ENCODE measurements around the gene AVL9. TPM values are rescaled to one million over a fixed set of nuclear protein-coding genes. Genes with fewer than 3 reads are reported as not detected.

The AVL9 gene
- total RNA-seq, 6 donors from 2014 or later: 26.9 to 68.1 (median 37.1) TPM

DNA sequence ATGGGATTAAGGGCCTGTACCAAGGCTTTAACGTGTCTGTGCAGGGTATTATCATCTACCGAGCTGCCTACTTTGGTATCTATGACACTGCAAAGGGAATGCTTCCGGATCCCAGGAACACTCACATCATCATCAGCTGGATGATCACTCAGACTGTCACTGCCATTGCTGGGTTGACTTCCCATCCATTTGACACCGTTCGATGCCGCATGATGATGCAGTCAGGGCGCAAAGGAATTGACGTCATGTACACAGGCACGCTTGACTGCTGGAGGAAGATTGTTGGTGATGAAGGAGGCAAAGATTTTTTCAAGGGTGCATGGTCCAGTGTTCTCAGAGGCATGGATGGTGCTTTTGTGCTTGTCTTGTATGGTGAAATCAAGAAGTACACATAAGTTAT, 23.3 kb upstream of the AVL9 start:
- ATAC-seq (ENCODE audit: low FRiP score in 2 of 2) (no peak), DNase-seq (no peak)
- Histone ChIP-seq H3K36me3 (no peaks in the 10 kb centered on the region), H3K27ac (no peak overlapping the region), H3K9me3 (no peaks in the 10 kb centered on the region), H3K27me3 (no peaks in the 10 kb centered on the region), H3K4me3 (no peak overlapping the region), H3K4me1 (no peaks in the 10 kb centered on the region)
- no peak for TF ChIP-seq POLR2AphosphoS5 (IDR thresholded peaks at IDR 0.05)
- TF ChIP-seq, protein P1, sequence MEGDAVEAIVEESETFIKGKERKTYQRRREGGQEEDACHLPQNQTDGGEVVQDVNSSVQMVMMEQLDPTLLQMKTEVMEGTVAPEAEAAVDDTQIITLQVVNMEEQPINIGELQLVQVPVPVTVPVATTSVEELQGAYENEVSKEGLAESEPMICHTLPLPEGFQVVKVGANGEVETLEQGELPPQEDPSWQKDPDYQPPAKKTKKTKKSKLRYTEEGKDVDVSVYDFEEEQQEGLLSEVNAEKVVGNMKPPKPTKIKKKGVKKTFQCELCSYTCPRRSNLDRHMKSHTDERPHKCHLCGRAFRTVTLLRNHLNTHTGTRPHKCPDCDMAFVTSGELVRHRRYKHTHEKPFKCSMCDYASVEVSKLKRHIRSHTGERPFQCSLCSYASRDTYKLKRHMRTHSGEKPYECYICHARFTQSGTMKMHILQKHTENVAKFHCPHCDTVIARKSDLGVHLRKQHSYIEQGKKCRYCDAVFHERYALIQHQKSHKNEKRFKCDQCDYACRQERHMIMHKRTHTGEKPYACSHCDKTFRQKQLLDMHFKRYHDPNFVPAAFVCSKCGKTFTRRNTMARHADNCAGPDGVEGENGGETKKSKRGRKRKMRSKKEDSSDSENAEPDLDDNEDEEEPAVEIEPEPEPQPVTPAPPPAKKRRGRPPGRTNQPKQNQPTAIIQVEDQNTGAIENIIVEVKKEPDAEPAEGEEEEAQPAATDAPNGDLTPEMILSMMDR (IDR thresholded peaks at IDR 0.05): no peak
- 92 to 93% methylated on average over 9 of the region's 9 CpGs for WGBS, 2 donors

DNA sequence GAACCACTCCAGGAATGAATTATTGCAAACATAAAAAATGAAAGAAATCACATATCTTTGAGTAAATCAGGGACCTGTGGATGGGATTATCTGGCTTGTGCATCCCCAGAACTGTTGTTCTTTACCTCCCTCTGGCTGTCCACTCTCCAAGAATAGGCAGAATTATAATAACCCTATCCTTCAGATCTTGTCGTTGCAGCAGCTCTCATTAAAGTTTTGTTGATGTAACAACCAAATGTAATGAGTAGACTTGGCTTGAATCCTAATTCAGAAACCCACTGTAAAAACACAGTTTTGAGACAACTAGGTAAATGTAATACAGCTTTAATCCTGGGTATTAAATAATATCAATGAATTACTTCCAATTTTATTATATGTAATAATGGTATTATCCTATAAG, 21.3 kb upstream of the AVL9 start:
- 64 to 75% methylated on average over 1 of the region's 1 CpG for WGBS, 2 donors
- TF ChIP-seq, protein P1 (IDR thresholded peaks at IDR 0.05): no peak
- TF ChIP-seq POLR2AphosphoS5 (IDR thresholded peaks at IDR 0.05): no peak
- TF ChIP-seq POLR2A (IDR thresholded peaks at IDR 0.05): no peak
- no peak for TF ChIP-seq EP300 (IDR thresholded peaks at IDR 0.05)
- no peak for ATAC-seq (ENCODE audit: low FRiP score in 2 of 2)
- H3K4me3 ChIP-seq: no peak overlapping the region
- H3K9me3 ChIP-seq: no peaks in the 10 kb centered on the region
- no peak overlapping the region for H3K27ac ChIP-seq
- no peaks in the 10 kb centered on the region for H3K4me1 ChIP-seq
- H3K27me3 ChIP-seq: no peaks in the 10 kb centered on the region
- no peak for DNase-seq
- no peaks in the 10 kb centered on the region for H3K36me3 ChIP-seq

DNA sequence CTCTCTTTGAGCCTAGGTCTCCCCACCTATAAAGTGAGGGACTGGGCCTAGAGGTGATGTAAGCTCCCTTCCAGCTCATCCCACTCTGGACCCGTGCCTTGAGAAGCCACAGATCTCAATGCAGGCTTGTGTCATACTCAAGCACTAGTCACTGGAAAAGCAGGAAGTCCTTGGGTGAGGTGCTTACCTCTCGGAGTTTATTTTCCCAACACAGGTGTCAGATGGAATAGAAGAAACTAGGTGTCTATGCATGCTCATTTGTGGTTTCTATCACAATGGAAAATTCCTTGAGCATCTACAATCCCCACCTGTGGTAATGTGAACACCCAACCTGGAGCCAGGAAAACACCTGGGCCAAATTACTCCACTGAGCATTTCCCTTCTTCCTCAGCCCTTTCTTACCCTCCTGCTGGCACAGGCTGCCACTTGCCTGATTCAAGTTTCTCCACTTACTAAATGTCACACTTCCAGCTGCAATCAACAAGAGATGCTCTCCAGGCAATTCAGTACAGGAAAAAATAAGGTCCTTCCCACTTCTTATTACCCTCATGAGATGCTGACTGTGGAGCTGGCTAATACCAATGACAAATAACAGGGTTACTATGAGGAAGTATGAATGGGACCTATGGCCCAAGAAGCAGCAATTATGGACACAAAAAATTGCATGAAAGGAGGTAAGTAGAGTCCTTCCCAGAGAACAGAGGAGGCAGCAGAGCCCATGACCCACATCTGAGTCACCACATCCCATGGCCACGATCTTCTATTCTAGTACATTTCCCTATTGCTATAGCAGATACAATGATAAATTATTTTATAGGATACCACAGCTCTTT, 18.3 kb upstream of the AVL9 start:
- Histone ChIP-seq H3K4me3 (no peak overlapping the region), H3K27ac (no peak overlapping the region), H3K9me3 (no peaks in the 10 kb centered on the region), H3K27me3 (no peaks in the 10 kb centered on the region), H3K4me1 (no peaks in the 10 kb centered on the region), H3K36me3 (no peaks in the 10 kb centered on the region)
- TF ChIP-seq, protein P1 (IDR thresholded peaks at IDR 0.05): no peak
- TF ChIP-seq POLR2A (IDR thresholded peaks at IDR 0.05): no peak
- TF ChIP-seq POLR2AphosphoS5 (IDR thresholded peaks at IDR 0.05): no peak
- TF ChIP-seq EP300 (IDR thresholded peaks at IDR 0.05): no peak
- 56 to 63% methylated on average over 3 of the region's 3 CpGs for WGBS, 2 donors
- DNase-seq (no peak), ATAC-seq (ENCODE audit: low FRiP score in 2 of 2) (no peak)

DNA sequence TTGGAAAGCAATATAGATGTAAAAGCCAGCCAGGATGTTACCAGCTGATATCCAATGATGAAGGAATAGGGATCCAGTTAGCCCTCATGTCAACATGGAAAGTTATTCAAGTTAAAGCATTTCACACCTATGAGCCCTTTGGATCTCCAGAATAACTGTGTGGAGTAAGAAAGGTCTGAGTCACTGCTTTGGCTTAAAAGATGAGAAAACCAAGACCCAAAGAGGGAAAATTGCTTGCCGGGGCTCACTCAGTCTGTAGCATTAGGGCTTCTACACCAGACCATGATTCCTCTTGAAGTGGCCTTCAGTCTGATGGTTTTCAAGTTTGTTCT, 17.7 kb upstream of the AVL9 start:
- Histone ChIP-seq H3K36me3 (no peaks in the 10 kb centered on the region), H3K9me3 (no peaks in the 10 kb centered on the region), H3K27me3 (no peaks in the 10 kb centered on the region), H3K4me1 (no peaks in the 10 kb centered on the region), H3K27ac (no peak overlapping the region), H3K4me3 (no peak overlapping the region)
- no peak for DNase-seq
- no peak for ATAC-seq (ENCODE audit: low FRiP score in 2 of 2)
- WGBS, 2 donors: 91 to 100% methylated on average over 1 of the region's 1 CpG
- TF ChIP-seq POLR2AphosphoS5 (IDR thresholded peaks at IDR 0.05) (no peak), POLR2A (IDR thresholded peaks at IDR 0.05) (no peak), EP300 (IDR thresholded peaks at IDR 0.05) (no peak)
- TF ChIP-seq, protein P1 (IDR thresholded peaks at IDR 0.05): no peak
